Activated CD4-positive, alpha-beta T cell treated with anti-CD3 and anti-CD28 coated beads, Interleukin-2, amount 50 U/mL, for 1 hour (primary cell): ENCODE measurements around the gene RRP1B.
"Not testable (repeated sequence)": the region's sequence is repeated elsewhere in the genome, so short reads cannot be mapped to it uniquely, and the experiment has no call there.

ENCODE experiments used
- DNase-seq: peaks from one replicate; pipeline ENCODE4 v3.0.0-alpha.2; 2020

Gene RRP1B

GRCh38 chr21:43640400-43640799 is 19.0 kb upstream of the RRP1B start:
- DNase-seq, result no peak

GRCh38 chr21:43643193-43643592 is 16.2 kb upstream of the RRP1B start:
- no peak for DNase-seq

- DNase-seq, result no peak
These were observed 15.3 kb upstream of the RRP1B start for GRCh38 chr21:43644071-43644470.

GRCh38 chr21:43644609-43645008 is 14.8 kb upstream of the RRP1B start:
- DNase-seq, result no peak

- DNase-seq, result no peak
These were observed 14.0 kb upstream of the RRP1B start for GRCh38 chr21:43645136-43645891.

- DNase-seq, result no peak
These were observed 13.4 kb upstream of the RRP1B start for GRCh38 chr21:43645976-43646375.

- peak; percentile 84 for DNase-seq
These were observed 12.7 kb upstream of the RRP1B start for GRCh38 chr21:43646550-43647260.

- DNase-seq, result no peak
These were observed 11.2 kb upstream of the RRP1B start for GRCh38 chr21:43648171-43648570.

- DNase-seq, result not testable (repeated sequence)
These were observed 7.4 kb upstream of the RRP1B start for GRCh38 chr21:43651926-43652325.

- no peak for DNase-seq
These were observed 6.7 kb upstream of the RRP1B start for GRCh38 chr21:43652616-43653015.

- DNase-seq, result no peak
These were observed 5.7 kb upstream of the RRP1B start for GRCh38 chr21:43653626-43654025.

GRCh38 chr21:43654806-43655489 is 4.4 kb upstream of the RRP1B start:
- DNase-seq, result no peak

- no peak for DNase-seq
These were observed 1.8 kb upstream of the RRP1B start for GRCh38 chr21:43657355-43658087.

- no peak for DNase-seq
These were observed 1.1 kb upstream of the RRP1B start for GRCh38 chr21:43658088-43658741.

- DNase-seq, result no peak
These were observed 608 bp upstream of the RRP1B start for GRCh38 chr21:43658769-43659135.

GRCh38 chr21:43662286-43662685 is 2.9 kb downstream of the RRP1B start:
- DNase-seq, result no peak

- no peak for DNase-seq
These were observed 3.7 kb downstream of the RRP1B start for GRCh38 chr21:43663033-43663432.

- no peak for DNase-seq
These were observed 5.0 kb downstream of the RRP1B start for GRCh38 chr21:43664358-43664757.

GRCh38 chr21:43665879-43666278 is 6.5 kb downstream of the RRP1B start:
- DNase-seq, result no peak

- no peak for DNase-seq
These were observed 8.0 kb downstream of the RRP1B start for GRCh38 chr21:43667191-43667904.

GRCh38 chr21:43669828-43670605 is 10.7 kb downstream of the RRP1B start:
- DNase-seq, result no peak
